ENCODE results near the gene BLACAT1.
"Not testable (repeated sequence)": the region's sequence is repeated elsewhere in the genome, so short reads cannot be mapped to it uniquely, and the experiment has no call there.

BLACAT1 gene

DNA sequence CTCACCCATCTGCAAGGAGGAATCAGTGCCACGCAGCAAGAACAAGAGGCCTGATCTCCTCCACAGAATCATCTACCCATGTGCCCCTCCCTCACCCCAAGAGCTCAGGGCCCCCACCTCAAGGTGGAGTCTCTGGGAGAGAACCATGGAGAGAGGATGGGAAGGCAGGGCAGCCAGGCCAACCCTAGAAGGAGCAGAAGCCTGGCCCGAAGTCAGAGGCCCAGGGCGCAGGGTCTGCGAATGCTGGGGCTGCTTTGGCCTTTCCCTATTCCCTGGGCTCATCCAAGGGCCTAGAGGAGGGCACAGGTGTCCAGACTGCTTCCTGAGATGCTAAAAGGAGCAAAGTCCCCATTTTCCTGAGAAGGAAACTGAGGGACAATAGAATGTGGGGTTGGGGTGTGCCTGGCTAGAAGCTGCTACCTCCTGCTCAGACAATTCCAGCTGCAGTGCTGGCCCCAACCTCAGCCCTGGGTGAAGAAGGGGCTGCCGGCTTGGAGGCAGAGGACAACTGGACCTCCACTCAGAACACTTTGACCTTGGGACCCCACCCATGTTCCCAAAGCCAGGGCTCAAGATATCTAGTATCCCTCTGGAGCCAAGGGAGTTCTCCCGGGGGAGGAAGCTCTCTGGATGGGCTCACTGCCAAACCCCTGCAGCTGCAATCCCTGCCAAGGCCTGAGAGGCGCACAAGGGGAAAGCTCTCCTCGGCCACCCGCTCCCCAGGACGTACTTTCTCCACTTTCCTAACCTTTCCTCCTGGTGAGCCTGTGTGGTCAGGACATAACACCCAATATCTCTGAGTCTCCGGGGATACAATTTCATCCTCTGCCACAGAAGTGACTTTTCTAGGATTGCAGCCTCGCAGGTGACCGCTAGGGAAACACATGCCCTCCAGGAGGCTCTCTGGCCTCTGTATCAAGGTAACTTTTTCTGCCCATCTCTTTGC, 17.4 kb downstream of the BLACAT1 start:
- DNase-seq: peak; percentile 47

DNA sequence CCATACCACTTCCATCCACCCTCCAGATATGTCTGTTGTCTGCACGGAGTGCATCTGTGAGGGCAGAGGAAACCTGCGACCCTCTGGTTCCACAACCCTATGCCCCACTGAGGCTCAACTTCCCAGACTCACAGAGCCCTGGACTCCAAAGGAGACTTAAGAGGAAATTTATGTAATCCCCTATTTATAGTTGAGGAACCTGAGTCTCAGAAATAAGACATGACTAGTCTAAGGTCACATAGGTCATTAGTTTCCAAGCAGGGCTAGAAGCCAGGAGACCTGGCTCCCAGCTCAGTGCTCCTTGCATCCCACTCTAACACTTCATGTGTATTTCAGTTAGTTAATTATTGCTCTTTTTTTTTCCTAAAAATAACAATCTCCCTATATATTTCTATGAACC, 18.3 kb downstream of the BLACAT1 start:
- DNase-seq: no peak

DNA sequence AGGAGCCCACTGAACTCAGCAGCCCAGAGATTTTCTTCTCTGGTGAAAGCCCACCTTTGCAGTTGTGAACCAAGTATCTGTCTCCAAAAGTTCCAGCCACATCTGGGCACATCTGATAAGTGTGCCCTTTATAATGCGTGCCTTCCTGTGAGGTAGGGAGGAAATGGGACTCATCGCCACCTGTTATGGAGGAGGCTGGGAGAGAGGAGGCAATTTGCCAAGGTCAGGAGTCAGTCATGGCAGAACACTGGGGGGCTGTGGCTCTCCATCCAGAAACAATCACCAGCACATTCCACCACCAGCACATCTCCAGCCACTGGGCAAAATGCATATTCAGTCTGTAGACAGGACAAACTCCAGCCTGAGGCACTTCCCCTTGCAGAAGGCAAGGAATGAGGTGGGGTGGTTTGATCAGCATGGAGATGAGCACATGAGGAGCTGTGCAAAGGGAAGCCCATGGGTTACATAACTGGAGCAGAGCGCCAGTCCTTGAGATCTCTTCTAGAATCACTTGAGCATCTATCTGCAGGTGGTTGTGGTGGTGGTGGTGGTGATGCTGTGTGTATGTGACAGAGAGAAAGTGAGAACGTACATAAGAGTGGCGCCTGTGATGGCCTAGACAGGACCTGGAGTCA, 19.0 kb downstream of the BLACAT1 start:
- DNase-seq: no peak

DNA sequence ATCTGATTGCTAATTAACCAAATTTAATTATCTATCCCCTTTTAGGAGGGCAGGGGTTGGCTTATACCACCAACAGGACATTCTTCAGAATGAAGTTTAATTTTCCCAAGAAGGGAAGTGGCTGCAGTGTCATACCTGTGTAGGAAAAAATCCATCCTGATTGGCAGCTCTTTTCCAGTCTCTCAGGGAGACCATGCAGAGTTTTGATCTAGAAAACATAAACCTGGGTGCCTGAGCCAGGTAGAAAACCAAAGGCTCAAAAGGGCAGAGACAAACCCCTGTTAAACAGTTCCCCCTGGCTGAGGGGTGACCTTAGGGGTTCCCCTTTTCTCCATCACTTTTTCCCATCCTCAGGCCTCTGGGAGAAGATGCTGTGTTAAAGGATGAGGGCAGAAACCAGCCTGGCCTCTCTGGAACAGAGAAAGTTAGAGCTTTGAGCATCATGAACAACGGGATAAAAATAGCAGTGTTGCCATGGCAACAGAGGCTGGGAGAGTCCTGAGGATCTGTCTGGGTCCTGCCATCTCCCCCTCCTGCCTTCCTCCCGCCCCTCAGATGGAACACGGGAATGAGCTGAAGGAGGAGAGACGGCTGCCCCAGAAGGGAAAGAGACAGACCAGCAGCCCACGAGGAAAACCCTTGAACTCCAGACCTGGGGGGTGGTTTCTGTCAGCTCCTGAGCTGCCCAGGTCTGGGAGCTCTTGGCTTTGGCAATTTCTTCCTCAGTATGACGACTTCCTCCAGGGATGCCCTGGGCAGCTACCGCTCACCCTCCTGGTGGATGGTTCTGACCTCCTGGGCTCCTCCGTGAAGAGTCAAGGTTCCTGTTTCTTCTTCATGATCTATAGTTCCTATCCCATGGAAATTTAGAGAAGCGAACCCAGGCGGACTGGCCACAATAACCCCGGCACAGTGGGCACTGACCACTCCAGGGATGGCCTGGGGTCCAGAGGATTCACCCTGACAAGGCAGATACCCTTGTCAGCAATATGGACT, 20.0 kb downstream of the BLACAT1 start:
- DNase-seq: no peak

DNA sequence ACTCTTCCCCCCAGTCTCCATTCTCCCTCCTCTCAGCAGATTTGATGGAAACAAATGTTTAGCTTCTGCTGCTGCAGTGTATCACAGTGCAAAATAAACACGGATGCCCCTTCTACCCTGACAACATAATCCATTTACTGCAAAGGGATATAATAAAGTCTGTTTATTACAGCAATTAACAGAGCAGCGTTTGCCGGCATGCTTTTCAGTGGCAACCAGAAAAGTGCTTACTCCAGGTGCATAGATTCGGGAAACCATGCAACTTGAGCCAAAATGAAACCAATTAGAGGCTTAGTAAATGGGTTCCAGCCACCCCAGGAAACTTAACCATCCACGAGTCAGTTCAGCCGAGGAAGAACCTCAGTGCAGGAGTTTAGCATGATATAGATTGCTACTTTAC, 21.1 kb downstream of the BLACAT1 start:
- peak; percentile 7 for DNase-seq

DNA sequence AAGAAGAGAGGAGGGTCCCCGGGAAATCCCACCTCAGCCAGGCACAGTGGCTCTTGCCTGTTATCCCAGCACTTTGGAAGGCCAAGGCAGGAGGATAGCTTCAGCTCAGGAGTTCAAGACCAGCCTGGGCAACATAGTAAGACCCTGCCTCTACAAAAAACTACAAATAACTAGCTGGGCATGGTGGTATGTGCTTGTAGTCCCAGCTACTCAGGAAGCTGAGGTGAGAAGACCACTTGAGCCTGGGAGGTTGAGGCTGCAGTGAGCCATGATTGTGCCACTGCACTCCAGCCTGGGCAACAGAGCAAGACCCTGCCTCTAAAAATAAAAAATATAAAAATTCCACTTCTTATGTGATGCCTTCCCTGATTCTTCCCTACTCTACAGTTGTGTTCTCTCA, 23.2 kb downstream of the BLACAT1 start:
- DNase-seq: not testable (repeated sequence)

DNA sequence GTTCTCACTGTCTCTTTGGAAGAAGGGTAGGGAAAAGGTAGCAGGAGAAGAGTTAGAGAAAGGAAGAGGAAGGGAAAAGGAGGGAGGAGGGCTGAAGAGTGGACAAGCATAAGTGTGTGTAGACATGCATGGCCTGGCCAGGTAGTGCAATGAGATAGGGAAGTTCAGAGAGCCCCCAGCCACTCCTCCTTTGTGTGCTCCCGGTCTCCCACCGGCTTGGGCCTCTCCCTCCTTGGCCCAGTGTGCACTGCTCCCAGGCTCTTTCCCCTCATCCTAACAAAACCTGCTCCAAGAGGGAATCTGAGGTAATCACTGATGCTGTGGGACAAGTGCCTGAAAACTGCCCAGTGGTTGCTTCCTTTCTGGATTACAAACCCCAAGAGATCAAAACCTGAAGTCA, 23.7 kb downstream of the BLACAT1 start:
- DNase-seq: no peak

DNA sequence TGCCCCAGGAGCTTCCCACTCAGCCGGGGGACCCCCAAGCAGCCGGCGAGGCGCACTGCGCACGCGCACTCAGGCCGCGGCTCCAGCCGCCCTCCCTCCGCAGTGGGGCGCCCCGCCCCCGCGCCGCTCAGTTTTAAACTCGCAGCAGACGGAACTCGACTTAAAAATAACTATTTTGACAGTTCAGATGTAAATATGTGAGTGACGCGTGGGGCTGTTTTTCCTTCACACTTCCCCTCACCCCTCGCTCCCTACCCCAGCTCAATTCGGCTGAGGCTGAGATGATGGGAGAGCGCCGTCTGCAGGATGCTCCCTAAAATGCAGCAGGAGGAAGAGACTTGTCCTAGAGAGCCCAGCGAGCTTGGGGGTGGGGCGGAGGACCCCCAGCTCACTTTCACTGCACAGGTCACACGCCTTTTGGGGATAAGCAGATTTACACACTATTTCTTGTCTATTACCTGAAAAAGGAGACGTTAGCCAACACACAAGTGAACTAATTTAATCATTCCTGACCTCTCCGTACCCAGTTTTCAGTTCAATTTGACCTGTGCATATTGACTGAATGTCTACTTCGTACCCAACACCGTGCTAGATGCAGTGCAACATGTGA, 25.0 kb downstream of the BLACAT1 start:
- DNase-seq: no peak

DNA sequence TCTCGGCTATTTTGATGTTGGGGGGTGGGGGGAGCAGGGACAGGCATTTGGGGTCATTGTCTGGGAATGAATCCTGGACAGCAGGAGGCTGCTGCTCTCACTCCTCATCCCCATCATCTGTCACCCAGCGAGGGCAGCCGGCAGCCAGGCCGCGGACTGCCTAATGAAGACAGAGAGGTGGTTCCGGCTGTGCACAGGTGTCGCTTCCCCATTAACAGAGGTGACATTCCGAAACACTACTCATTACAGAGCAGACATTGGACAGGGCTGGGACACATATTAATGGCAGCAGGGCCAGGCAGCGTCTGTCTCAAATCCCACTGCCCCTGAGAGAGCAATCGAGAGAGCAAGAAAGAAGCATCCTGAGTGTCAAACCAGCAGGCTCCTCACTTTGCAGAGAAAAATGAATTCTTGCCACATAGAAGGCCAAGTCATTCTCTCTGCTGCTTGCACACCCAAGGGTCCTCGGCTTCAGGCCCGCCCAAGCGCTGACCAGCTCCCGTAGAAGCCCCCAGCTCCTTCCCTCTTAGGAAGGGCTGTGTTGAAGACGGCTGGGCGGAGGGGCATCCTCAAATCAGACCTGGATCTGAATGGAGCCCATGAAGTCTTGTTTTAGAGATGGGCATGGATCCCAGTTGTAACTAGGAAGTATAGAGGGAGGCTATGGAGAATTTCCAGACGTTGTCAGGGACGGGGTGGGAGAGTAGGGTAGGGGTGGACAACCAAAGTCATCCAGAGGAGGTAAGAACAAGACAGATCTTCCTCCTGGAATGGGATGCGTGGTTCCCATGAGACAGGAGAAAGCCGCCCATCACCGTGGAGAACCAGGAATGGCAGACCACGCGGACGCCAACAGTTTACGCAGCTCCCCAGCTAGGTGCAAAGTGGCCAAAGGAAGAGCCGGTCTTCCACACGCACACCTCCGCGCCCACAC, 25.8 kb downstream of the BLACAT1 start:
- DNase-seq: no peak

DNA sequence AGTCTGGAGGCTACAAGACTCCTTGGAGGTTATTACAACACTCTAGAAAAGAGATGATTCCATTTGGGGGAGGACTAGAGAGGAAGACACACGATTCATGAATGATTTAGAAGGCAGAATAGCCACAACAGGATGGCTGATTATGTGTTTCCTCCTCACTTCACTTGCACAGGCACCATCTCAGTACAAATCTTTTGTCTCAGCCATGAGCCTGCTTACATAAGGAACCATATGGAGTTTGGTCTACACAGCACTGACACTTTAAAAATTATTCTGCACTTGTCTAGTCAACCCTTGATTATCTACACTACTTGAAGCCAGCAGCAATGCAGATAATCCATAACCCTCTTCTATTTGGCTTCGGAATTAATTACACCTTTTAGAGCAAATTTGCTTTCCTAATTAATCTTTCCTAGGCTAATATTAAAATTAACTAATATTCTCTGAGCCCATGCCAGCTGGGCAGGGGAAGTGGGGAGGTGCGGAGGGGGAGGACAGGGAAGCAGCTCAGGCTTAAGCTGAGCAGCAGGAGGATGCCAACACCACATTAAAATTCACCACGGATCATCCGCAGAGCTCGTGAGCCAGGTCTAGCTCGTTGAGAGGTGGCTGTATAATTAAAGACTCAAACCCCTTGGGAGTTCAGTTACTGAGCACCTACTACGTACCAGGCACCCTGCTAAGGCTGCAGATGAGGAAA, 30.8 kb downstream of the BLACAT1 start:
- DNase-seq: no peak

DNA sequence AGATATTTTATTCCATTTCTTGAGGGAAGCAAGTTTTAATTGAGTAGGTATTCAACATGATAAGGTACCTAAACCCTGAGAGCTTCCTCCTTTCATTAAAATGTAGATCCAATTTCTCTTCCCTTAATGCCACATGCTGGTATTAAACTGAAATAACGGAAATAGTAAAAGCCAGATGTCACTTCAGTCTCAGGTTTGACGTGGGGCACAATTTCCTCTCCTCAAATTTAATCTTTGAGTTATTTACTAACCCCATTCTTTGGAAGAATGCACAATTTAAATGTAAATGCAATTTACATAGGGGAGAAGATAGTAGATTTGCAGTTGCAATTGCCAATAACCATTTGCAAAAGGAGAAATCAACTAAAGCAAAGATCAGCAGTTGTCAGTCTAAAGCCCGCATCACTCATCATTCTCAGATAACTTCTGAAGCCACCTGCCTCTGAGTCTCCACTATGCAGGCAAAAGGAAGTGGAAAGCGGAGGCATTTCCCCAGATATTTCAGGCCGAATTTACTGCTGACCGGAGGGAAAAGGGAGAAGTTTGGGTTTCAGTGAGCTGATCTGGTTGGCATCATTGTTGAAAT, 31.9 kb downstream of the BLACAT1 start:
- no peak for DNase-seq

DNA sequence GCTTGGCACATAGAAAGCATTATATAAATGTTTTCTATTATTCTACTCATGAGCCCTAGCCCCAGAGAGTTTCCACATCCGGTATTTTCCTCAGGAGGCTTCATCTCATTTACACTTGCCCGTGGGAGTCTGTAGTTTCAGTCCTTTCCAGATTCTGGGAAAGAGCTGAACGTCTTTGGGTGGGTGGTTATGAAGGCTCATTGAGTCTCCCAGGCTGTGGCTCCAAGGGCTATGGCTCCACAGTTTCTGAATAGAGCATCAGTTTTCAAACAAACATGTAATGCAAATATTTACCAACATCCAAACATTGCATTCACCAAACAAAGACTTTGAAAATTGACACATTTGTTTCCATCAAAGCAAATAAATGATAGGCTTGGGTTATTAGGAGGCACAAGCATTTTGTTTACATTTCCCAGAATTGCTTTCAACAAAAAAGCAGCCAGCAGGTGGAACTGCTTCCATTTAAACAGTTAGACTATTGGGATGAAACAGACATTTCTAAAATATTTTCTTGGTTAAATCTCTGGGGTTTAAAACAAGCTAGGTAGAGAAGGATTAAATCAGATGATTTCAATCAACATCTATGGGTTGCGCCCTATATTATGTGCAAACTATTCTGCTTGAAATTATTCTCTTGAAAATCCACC, 32.7 kb downstream of the BLACAT1 start:
- no peak for DNase-seq

DNA sequence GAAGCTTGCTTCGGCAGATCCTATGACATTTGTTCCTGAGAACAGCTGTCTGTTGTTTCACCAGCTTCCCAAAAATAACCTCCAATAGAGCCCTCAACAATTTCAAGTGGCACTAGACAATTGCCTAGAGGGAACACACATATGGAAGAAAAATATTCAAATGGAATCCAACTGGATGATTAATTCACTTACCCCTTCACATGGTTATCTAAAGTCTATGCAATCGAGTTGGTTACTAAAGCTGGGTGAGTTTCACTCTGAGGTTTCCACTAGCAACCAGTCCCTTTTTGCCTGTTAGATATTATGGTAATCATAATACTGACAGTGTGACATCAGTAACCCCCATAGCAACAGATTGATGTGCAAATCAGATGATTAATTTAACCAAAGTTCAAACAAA, 34.0 kb downstream of the BLACAT1 start, which contains the start of gene LEMD1:
Gene LEMD1 (minus strand): TSS at position 259 of the 400 bp plus-strand sequence. CDS start 1,520 bp downstream, outside the sequence.
- DNase-seq: peak; percentile 52

DNA sequence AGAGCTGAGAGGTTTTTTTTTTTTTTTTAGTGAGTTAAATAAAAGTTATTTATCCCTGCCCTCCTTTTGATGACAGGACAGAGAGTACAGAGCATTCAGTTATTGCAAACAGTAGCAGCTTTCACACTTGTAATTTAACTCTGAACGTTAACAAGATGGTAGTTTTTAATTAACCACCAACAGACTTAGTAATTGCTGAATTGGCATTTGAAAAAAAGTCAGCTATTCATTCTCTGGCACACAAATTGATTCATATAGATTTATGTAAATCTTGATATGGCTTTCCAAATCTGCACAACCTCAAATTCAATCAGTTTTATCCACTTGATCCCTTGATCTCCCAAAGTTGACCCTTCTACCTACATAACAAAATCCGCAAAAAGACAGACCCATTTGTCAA, 34.9 kb downstream of the BLACAT1 start:
- no peak for DNase-seq

DNA sequence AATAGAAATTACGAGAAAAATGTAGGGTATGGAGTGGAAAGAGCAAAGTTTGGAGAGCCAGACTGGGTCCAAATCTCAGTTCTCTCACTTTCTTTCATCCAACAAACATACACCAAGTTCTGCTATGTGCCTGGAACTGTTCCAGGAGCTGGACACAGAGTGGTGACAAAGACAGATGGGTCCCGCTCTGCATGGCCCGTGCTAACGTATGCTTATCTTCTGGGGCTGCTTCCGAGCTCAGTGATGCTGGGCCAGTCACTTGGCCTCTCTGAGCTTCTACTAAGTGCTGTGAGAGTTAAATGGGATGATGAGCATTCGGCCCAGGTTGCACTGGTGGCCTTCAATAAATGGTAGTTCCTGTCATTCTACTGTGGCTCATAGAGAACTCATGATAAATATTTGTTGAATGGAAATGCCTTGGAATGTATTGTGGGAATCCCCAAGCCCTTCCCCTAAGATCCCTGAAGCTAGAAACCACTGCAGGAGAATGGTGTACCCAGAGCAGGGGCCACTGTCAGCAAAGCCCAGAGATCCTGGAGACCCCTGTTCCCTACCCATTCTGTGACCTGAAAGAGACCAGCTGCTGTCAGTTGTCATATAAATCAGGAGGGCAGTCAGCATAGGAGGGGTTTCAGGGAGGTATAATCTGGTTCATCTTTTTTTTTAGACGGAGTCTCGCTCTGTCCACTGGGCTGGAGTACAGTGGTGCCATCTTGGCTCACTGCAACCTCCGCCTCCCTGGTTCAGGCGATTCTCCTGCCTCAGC, 37.8 kb downstream of the BLACAT1 start:
- no peak for DNase-seq

DNA sequence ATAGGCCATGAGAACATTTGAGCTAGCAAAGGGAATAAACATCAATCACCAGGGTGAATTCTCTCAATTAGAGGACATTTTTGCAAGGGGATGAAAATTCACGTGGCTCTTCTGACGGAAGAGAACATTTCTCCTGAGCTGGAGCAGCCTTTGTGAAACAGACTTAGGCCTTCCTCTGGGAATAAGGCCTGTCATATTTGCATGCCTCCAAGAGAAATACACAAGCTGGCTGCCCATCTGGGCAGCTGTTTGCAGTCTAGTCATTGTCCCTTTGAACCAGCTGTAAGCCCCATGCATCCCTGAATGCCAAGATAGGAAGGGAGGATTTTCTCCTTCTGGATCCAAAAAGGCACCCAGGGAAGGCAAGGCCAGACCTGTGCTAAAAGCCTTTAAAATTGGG, 39.5 kb downstream of the BLACAT1 start:
- no peak for DNase-seq

DNA sequence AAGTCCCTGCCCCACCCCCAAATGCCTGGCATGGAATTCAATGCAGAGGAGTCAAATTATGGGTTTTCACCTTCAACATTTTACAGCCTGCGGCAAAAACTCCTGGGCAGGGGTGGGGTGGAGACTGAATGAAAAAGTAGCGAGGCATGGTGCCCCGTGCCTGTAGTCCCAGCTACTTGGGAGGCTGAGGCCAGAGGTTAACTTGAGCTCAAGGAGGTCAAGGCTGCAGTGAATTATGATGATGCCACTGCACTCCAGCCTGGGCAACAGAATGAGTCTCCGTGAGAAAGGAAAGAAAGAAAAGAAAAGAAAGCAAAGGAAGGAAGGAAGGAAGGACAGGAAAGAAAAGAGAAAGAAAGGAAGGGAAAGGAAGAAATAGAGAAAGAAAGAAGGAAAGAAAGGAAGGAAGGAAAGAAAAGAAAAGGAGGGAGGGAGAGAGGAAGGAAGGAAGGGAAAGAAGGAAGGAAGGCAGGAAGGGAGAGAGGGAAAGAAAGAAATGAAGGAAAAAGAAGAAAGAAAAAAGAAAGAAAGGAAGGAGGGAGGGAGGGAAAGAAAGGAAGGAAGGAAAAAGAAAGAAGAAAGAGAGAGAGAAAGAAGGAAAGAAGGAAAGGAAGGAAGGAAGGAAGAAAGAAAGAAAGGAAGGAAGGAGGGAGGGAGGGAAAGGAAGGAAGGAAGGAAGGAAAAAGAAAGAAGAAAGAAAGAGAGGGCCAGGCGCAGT, 45.1 kb downstream of the BLACAT1 start:
- DNase-seq: no peak

DNA sequence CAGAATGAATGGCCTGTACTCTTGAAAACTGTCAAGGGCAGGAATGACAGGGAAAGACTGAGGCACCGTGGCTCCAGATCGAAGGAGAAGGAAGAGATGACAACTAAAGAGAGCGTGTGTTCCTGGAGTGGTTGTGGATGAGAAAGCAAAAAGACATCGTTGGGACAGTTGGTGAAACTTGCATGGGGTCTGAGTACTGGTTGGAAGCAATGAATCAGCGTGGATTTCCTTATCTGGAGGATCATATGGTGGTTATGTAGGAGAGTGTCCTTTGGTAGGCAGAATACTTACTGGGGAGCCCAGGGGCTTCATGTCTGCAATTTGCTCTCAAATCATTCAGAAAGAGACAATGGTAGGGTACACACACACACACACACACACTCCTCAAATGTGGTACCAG, 47.9 kb downstream of the BLACAT1 start:
- no peak for DNase-seq

Data from DMS79 (cell line).